Heart left ventricle (tissue), 13 donors: Measurements from ENCODE around the gene CCL3.

ENCODE experiments used
- POLR2A ChIP-seq, 2 donors: fragments of 450-650 bp; IDR thresholded peaks; one replicate each; pipeline ENCODE4 v1.6.1; 2017; ENCODE audit warnings: antibody characterized with exemption in 2 of 2, mild to moderate bottlenecking in 2 of 2, moderate library complexity in 2 of 2
- TF ChIP-seq, protein P1 (sequence below), 12 donors: fragments of 200-600 bp; sonication (generic) in 4 of 12; IDR thresholded peaks; one replicate each; pipeline versions ENCODE4 v1.5.0 to v1.8.0; 2018 to 2022; ENCODE audit warnings: antibody characterized with exemption in 12 of 12, mild to moderate bottlenecking in 5 of 12
- donor health status: ischemic (EF 13 %, LVEDD 7.1; RV severe dilation, severe dysfunction).
- donor health status: DM: no; HTN: yes; CAD: no.
- donor health status: DM: no; HTN: no; CAD: no.
- donor health status: ischemic (EF 25% LVEDD 6.9; RV normal size, moderate dysfunction).
- donor health status: ischemic (EF 25% LVEDD 5.7; RV mildly dilated, moderate dysfunction).
- donor health status: ischemic (EF 35%, LVEDD 5.7; RV mildly dilated, moderate dysfunction).
- donor health status: nonischemic (EF 11% LVEDD 7.7; RV severe dilation, severe dysfunction).
- donor health status: DM: yes; HTN: yes; CAD: no.
- donor health status: PGD.
- donor health status: ischemic (EF 29% LVEDD 5.4; RV normal size, mild dysfunction).
- donor health status: nonischemic (EF 23%, LVEDD 6.1; RV moderate dilation, normal function).

DNA sequence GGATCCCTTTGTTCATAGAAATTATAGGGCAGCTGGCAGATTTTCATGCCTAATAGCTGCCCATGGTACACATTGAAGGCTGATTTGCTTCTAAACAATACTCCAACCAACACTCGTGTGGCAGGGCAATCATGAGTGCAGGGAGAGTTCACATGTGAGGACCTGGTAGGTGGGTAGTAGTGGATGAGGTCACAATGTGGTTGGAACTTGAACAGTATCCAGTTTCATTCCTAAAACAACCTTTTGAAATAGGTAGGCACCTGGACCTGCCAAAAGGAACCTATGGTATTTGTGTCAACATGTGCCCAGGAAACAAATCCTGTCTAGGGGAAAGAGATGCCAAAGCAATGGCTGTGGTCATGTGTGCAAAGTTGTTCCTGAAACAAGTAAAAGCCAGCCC lies 46.5 kb upstream of the CCL3 start:
- TF ChIP-seq, protein P1, sequence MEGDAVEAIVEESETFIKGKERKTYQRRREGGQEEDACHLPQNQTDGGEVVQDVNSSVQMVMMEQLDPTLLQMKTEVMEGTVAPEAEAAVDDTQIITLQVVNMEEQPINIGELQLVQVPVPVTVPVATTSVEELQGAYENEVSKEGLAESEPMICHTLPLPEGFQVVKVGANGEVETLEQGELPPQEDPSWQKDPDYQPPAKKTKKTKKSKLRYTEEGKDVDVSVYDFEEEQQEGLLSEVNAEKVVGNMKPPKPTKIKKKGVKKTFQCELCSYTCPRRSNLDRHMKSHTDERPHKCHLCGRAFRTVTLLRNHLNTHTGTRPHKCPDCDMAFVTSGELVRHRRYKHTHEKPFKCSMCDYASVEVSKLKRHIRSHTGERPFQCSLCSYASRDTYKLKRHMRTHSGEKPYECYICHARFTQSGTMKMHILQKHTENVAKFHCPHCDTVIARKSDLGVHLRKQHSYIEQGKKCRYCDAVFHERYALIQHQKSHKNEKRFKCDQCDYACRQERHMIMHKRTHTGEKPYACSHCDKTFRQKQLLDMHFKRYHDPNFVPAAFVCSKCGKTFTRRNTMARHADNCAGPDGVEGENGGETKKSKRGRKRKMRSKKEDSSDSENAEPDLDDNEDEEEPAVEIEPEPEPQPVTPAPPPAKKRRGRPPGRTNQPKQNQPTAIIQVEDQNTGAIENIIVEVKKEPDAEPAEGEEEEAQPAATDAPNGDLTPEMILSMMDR (IDR thresholded peaks at IDR 0.05): no peak
- no peak for TF ChIP-seq POLR2A (IDR thresholded peaks at IDR 0.05)
